Endothelial cell of umbilical vein (primary cell): Measurements from ENCODE around the gene GATA3. TPM values are rescaled to one million over a fixed set of nuclear protein-coding genes. Genes with fewer than 3 reads are reported as not detected.

Source experiments
- BruUV-seq: library from RNA; stranded (reverse); fragments of 400-500 nt; replicated peaks from 2 replicates; lab custom pipeline; 2021; lab: Mats Ljungman, UMichigan
- CTCF ChIA-PET: fragments of 300-600, 350-600 bp; sonication (Branson Sonifier 250); formaldehyde crosslinking; loops from one replicate; lab custom pipeline; 2021; ENCODE audit warnings: antibody characterized with exemption, inconsistent platforms; lab: Charles Lee
- POLR2A ChIA-PET: fragments of 300-600, 350-600 bp; sonication (Branson Sonifier 250); formaldehyde crosslinking; loops from one replicate; lab custom pipeline; 2021; ENCODE audit warnings: antibody characterized with exemption, inconsistent platforms; lab: Charles Lee
- DNase-seq: peaks from one replicate; pipeline ENCODE4 v3.0.0-alpha.2; 2011; ENCODE audit warnings: low read depth, low spot score
- FAIRE-seq: peaks from 2 replicates; lab custom pipeline; 2011; peaks lifted over from hg19 to GRCh38; lab: Jason Lieb, UNC
- H2AFZ ChIP-seq: 2 replicates; pipeline ENCODE4 v1.6.0; 2012; ENCODE audit warnings: low read depth, low read length, control low read depth, inconsistent platforms
- H3K27ac ChIP-seq: 2 replicates; pipeline ENCODE4 v1.5.1; 2011; ENCODE audit warnings: low read depth, mild to moderate bottlenecking, control low read depth, low read length, moderate library complexity; ENCODE audit not compliant: insufficient read depth
- H3K27me3 ChIP-seq, 2 experiments: 2 replicates each; pipeline versions ENCODE4 v1.6.0 to v1.6.1; 2011; ENCODE audit warnings: low read length in 2 of 2, mixed read lengths in 1 of 2; ENCODE audit not compliant: control insufficient read depth in 2 of 2, insufficient read depth in 2 of 2
- H3K36me3 ChIP-seq, 2 experiments: 2 replicates in 1 of 2; 3 replicates in 1 of 2; pipeline ENCODE4 v1.5.1; 2011; ENCODE audit warnings: low read length in 2 of 2, mild to moderate bottlenecking in 1 of 2, moderate library complexity in 1 of 2; ENCODE audit not compliant: control insufficient read depth in 2 of 2, insufficient read depth in 2 of 2; ENCODE audit errors: extremely low read depth in 1 of 2
- H3K4me1 ChIP-seq: 3 replicates; pipeline ENCODE4 v1.5.1; 2011; ENCODE audit warnings: mild to moderate bottlenecking, low read length; ENCODE audit not compliant: control insufficient read depth, insufficient read depth; ENCODE audit errors: extremely low read depth
- H3K4me2 ChIP-seq: 2 replicates; pipeline ENCODE4 v1.6.1; 2011; ENCODE audit warnings: low read length, control low read depth, mixed read lengths; ENCODE audit not compliant: insufficient read depth
- H3K4me3 ChIP-seq, 3 experiments: fragments of 200-600 bp in 1 of 3; sonication (generic), shearing (Covaris generic) in 1 of 3; replicated peaks in 1 of 3; 2 replicates each; pipeline ENCODE4 v1.5.1; 2011 to 2016; ENCODE audit warnings: control low read depth in 3 of 3, low read length in 3 of 3, mild to moderate bottlenecking in 2 of 3, inconsistent platforms in 1 of 3, low read depth in 1 of 3, moderate library complexity in 1 of 3; ENCODE audit not compliant: insufficient read depth in 1 of 3
- H3K79me2 ChIP-seq: 2 replicates; pipeline ENCODE4 v1.6.0; 2012; ENCODE audit warnings: low read length, inconsistent platforms; ENCODE audit not compliant: control insufficient read depth, insufficient read depth
- H3K9ac ChIP-seq: replicated peaks from 2 replicates; pipeline ENCODE3; 2011; ENCODE audit warnings: low read length, control low read depth; ENCODE audit not compliant: insufficient read depth; ENCODE audit errors: extremely low read depth
- H3K9me1 ChIP-seq: replicated peaks from 3 replicates; pipeline ENCODE4 v1.6.0; 2011; ENCODE audit warnings: mild to moderate bottlenecking, low read length; ENCODE audit not compliant: control insufficient read depth, insufficient read depth; ENCODE audit errors: extremely low read depth
- H3K9me3 ChIP-seq: replicated peaks from 2 replicates; pipeline ENCODE4 v1.5.1; 2012; ENCODE audit warnings: low read length, inconsistent platforms; ENCODE audit not compliant: control insufficient read depth, insufficient read depth
- H4K20me1 ChIP-seq: replicated peaks from 2 replicates; pipeline ENCODE3; 2011; ENCODE audit warnings: mild to moderate bottlenecking, low read length; ENCODE audit not compliant: control insufficient read depth, insufficient read depth; ENCODE audit errors: extremely low read depth
- EZH2 ChIP-seq: IDR thresholded peaks from 2 replicates; pipeline ENCODE4 v1.6.1; 2012; ENCODE audit warnings: borderline replicate concordance, low read depth, mild to moderate bottlenecking, moderate library complexity, low read length, inconsistent platforms; ENCODE audit not compliant: severe bottlenecking
- FOS ChIP-seq: IDR thresholded peaks from 2 replicates; pipeline ENCODE4 v1.6.1; 2011; ENCODE audit warnings: mild to moderate bottlenecking, low read length, moderate library complexity, borderline replicate concordance; ENCODE audit not compliant: insufficient read depth
- GATA2 ChIP-seq: IDR thresholded peaks from 2 replicates; pipeline ENCODE4 v1.7.0; 2011; ENCODE audit warnings: low read depth, mild to moderate bottlenecking, moderate library complexity, mixed read lengths, low read length; ENCODE audit not compliant: insufficient read length, insufficient read depth
- JUN ChIP-seq: IDR thresholded peaks from 2 replicates; pipeline ENCODE4 v1.6.1; 2011; ENCODE audit warnings: borderline replicate concordance, low read depth; ENCODE audit not compliant: insufficient read length, insufficient read depth
- MYC ChIP-seq: IDR thresholded peaks from one replicate; pipeline ENCODE4 v1.6.1; 2011; ENCODE audit warnings: mild to moderate bottlenecking, low read depth, low read length
- POLR2A ChIP-seq: IDR thresholded peaks from 2 replicates; pipeline ENCODE4 v1.6.1; 2012; ENCODE audit warnings: low read depth, mild to moderate bottlenecking, control low read depth, low read length
- POLR2AphosphoS5 ChIP-seq: IDR thresholded peaks from 2 replicates; pipeline ENCODE4 v1.6.1; 2012; ENCODE audit warnings: low read depth, mild to moderate bottlenecking, control low read depth, low read length, moderate library complexity; ENCODE audit not compliant: insufficient read depth
- dilution Hi-C: fragments of 300-500 bp; cut with MboI; formaldehyde crosslinking; loops from one replicate; pipeline ENCODE4 v1.15.0; 2019; ENCODE audit warnings: low sequenced_read_pairs; ENCODE audit not compliant: extremely low pct_ligation_motif_present
- intact Hi-C: fragments of 100-400 bp; cut with micrococcal nuclease; formaldehyde crosslinking; loops from one replicate; pipeline ENCODE4 v1.10.0; 2022
- polyA plus RNA-seq, 4 experiments: library from polyadenylated mRNA; depleted of rRNA in 3 of 4; stranded (reverse) in 3 of 4; unstranded in 1 of 4; fragments of >200 nt; gene quantifications; 2 replicates each; pipeline versions ENCODE4 v1.2.1 to v1.2.3, GENCODE V29; 2011 to 2012; ENCODE audit warnings: missing spikeins in 1 of 4
- total RNA-seq: library from RNA; stranded (reverse); gene quantifications from 2 replicates; pipeline ENCODE4 v1.2.3, GENCODE V29; 2021
- TF ChIP-seq, protein P1 (sequence below), 2 donors: IDR thresholded peaks; 1 replicate in 1 of 2; 2 replicates in 1 of 2; pipeline ENCODE4 v1.5.1; 2011; ENCODE audit warnings: low read length in 2 of 2, mild to moderate bottlenecking in 2 of 2, moderate library complexity in 2 of 2, control low read depth in 1 of 2, inconsistent platforms in 1 of 2, low read depth in 1 of 2; ENCODE audit not compliant: insufficient read depth in 1 of 2; ENCODE audit errors: extremely low read depth in 1 of 2
- TF ChIP-seq, protein P2 (sequence below): IDR thresholded peaks from 2 replicates; pipeline ENCODE4 v1.6.1; 2011; ENCODE audit not compliant: insufficient read depth, insufficient read length

GATA3 gene
- total and polyA plus RNA-seq, 2 donors (not counting 3 experiments of a cell fraction or from before 2014, with no cell fraction given): 9.3 to 33.0 TPM

DNA sequence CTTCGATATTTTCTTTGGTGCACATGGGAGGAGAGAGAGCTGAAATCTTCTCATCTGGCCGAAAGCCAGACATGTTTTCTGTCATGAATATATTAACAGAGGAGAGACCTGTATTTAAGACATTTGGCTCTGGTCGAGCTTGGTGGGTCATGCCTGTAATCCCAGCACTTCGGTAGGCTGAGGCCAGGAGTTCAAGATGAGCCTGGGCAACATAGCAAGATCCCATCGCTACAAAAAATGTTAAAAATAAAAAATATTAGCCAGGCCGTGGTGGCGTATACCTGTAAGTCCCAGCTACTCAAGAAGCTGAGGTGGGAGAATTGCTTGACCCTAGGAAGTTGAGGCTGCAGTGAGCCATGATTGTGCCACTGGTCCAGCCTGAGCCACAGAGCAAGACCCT is 21.9 kb upstream of the GATA3 start:
- no peak for FAIRE-seq

More for the DNA sequence above, 21.9 kb upstream of the GATA3 start:
- Histone ChIP-seq H3K27me3 (peaks cover 18 to 20% of the 10 kb centered on the region in 2 experiments), H3K9me1 (no peaks in the 10 kb centered on the region), H3K36me3 (no peaks in the 10 kb centered on the region), H3K9me3 (no peaks in the 10 kb centered on the region), H2AFZ (no peak overlapping the region), H3K4me2 (no peak overlapping the region), H3K27ac (no peak overlapping the region), H3K79me2 (no peaks in the 10 kb centered on the region), H3K9ac (no peak overlapping the region), H3K4me3 (no peak overlapping the region), H3K4me1 (peaks cover 7% of the 10 kb centered on the region), H4K20me1 (no peaks in the 10 kb centered on the region)
- intact Hi-C loops: no loop called here
- ChIA-PET CTCF (no interaction called here), POLR2A (no interaction called here)
- TF ChIP-seq POLR2AphosphoS5: no peak
- TF ChIP-seq POLR2A: no peak
- TF ChIP-seq EZH2: no peak
- no peak for TF ChIP-seq FOS
- TF ChIP-seq, protein P1, sequence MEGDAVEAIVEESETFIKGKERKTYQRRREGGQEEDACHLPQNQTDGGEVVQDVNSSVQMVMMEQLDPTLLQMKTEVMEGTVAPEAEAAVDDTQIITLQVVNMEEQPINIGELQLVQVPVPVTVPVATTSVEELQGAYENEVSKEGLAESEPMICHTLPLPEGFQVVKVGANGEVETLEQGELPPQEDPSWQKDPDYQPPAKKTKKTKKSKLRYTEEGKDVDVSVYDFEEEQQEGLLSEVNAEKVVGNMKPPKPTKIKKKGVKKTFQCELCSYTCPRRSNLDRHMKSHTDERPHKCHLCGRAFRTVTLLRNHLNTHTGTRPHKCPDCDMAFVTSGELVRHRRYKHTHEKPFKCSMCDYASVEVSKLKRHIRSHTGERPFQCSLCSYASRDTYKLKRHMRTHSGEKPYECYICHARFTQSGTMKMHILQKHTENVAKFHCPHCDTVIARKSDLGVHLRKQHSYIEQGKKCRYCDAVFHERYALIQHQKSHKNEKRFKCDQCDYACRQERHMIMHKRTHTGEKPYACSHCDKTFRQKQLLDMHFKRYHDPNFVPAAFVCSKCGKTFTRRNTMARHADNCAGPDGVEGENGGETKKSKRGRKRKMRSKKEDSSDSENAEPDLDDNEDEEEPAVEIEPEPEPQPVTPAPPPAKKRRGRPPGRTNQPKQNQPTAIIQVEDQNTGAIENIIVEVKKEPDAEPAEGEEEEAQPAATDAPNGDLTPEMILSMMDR (IDR thresholded peaks at IDR 0.05; ENCODE audit: extremely low read depth in 1 of 2, insufficient read depth in 1 of 2, low read depth in 1 of 2, low read length in 2 of 2): no peak
- no peak for TF ChIP-seq JUN
- TF ChIP-seq, protein P2, sequence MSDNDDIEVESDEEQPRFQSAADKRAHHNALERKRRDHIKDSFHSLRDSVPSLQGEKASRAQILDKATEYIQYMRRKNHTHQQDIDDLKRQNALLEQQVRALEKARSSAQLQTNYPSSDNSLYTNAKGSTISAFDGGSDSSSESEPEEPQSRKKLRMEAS: no peak
- no peak for TF ChIP-seq GATA2
- TF ChIP-seq MYC: no peak
- DNase-seq: no peak
- dilution Hi-C loops: no loop called here
- no TSS peak for BruUV-seq
